ENCODE measurements around the gene CCDC60.

Gene CCDC60

DNA sequence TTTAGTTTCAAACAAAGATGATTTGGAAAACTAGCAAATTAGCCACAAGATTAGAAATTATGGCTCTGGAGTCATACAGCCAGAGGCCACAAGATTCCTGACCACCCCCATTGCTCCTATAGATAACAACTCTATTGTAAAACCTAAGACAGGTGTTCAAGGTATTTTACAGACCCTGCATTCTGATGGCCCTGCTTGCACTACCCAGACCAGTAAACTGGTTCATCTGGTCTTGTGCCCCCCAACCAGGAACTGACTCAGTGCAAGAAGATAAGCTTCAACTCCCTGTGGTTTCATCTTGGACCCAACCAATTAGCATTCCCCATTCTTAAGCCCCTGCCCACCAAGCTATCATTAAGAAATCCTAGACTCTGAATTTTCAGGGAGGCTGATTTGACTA lies 125.0 kb downstream of the CCDC60 start:
- Histone ChIP-seq H3K4me3 (ENCODE audit: severe bottlenecking) (no peak overlapping the region), H3K27ac (ENCODE audit: poor library complexity, severe bottlenecking) (no peak overlapping the region), H3K27me3 (ENCODE audit: insufficient read depth, poor library complexity, severe bottlenecking) (no peaks in the 10 kb centered on the region), H3K36me3 (ENCODE audit: low read depth) (no peaks in the 10 kb centered on the region), H3K9me3 (ENCODE audit: severe bottlenecking) (no peaks in the 10 kb centered on the region), H3K4me1 (ENCODE audit: insufficient read depth, poor library complexity, severe bottlenecking) (no peaks in the 10 kb centered on the region)
- TF ChIP-seq CTCF (IDR thresholded peaks at IDR 0.05; ENCODE audit: poor library complexity, severe bottlenecking) = no peak
- ATAC-seq (ENCODE audit: low read depth) (no peak), DNase-seq (ENCODE audit: low spot score) (no peak)

- Histone ChIP-seq H3K4me3 (ENCODE audit: severe bottlenecking) (no peak overlapping the region), H3K9me3 (ENCODE audit: severe bottlenecking) (no peaks in the 10 kb centered on the region), H3K4me1 (ENCODE audit: insufficient read depth, poor library complexity, severe bottlenecking) (no peaks in the 10 kb centered on the region), H3K27me3 (ENCODE audit: insufficient read depth, poor library complexity, severe bottlenecking) (no peaks in the 10 kb centered on the region), H3K36me3 (ENCODE audit: low read depth) (no peaks in the 10 kb centered on the region), H3K27ac (ENCODE audit: poor library complexity, severe bottlenecking) (no peak overlapping the region)
- no peak for TF ChIP-seq CTCF (IDR thresholded peaks at IDR 0.05; ENCODE audit: poor library complexity, severe bottlenecking)
- no peak for ATAC-seq (ENCODE audit: low read depth)
- no peak for DNase-seq (ENCODE audit: low spot score)
Observed at GRCh38 chr12:119460876-119461275, 126.3 kb downstream of the CCDC60 start.

DNA sequence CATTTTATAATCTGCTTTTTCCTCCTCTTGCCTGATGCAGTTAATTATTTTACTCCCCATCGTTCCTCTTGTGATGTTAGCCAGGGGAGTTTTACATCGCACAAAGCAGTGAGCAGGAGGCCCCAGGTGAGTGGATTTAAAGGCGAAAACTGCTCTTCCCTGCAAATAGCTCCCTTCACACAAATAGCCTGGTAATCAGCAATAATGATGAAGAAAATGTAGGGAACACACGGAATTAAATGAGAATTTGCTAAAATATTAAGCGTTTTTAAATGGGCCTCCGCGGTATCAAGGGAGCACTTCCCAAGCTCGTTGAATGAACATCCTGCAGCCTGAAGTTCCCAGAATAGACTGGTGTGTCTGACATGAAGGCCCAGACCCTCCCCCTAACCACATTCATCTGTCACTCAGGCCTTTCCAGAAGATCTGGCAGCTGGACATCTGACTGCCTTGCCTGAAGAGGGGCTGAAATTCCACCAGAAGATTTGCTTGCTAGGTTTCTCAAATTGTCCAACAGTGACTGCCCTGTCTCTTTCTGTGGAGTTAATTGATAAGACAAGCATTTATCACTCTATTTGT lies 127.2 kb downstream of the CCDC60 start:
- ATAC-seq (ENCODE audit: low read depth) (no peak), DNase-seq (ENCODE audit: low spot score) (no peak)
- H3K27me3 ChIP-seq (ENCODE audit: insufficient read depth, poor library complexity, severe bottlenecking) = no peaks in the 10 kb centered on the region
- no peaks in the 10 kb centered on the region for H3K36me3 ChIP-seq (ENCODE audit: low read depth)
- no peak for TF ChIP-seq CTCF (IDR thresholded peaks at IDR 0.05; ENCODE audit: poor library complexity, severe bottlenecking)
- H3K4me3 ChIP-seq (ENCODE audit: severe bottlenecking) = no peak overlapping the region
- no peak overlapping the region for H3K27ac ChIP-seq (ENCODE audit: poor library complexity, severe bottlenecking)
- no peaks in the 10 kb centered on the region for H3K4me1 ChIP-seq (ENCODE audit: insufficient read depth, poor library complexity, severe bottlenecking)
- no peaks in the 10 kb centered on the region for H3K9me3 ChIP-seq (ENCODE audit: severe bottlenecking)

DNA sequence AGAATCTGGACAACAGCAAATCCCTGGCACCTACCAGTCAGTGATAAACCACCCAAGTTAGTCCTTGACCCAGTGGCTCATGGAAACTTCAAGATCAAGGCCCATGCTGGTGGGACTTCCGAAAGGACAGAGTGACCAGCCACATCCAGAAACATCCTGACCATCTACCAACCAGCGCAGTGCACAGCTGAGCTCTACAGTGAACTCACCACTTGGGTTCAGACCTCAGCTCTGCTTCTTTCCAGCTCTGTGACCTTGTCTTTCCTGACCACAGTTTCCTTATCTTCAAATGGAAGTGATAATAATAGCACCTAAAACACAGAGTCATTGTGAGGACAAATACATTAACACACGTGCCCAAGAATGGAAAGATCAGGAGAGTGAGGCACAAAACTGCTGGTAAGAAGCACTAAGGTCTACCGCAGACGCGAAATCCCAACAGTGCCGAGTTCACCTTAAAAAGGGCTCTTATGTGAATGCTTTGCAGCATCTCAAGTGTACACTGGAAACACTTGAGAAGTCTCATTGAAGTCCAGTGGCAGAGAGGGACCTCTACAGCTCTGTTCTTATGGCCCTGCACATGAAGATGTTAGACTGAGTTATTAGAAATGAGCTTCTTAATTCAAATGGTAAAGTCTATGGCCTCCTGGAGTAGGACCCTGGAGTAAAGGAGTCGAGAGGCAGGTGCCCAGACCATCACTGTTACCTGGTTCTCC lies 128.8 kb downstream of the CCDC60 start:
- Histone ChIP-seq H3K36me3 (ENCODE audit: low read depth) (no peaks in the 10 kb centered on the region), H3K4me1 (ENCODE audit: insufficient read depth, poor library complexity, severe bottlenecking) (no peaks in the 10 kb centered on the region), H3K4me3 (ENCODE audit: severe bottlenecking) (no peak overlapping the region), H3K27ac (ENCODE audit: poor library complexity, severe bottlenecking) (no peak overlapping the region), H3K27me3 (ENCODE audit: insufficient read depth, poor library complexity, severe bottlenecking) (no peaks in the 10 kb centered on the region), H3K9me3 (ENCODE audit: severe bottlenecking) (no peaks in the 10 kb centered on the region)
- TF ChIP-seq CTCF (IDR thresholded peaks at IDR 0.05; ENCODE audit: poor library complexity, severe bottlenecking) = no peak
- ATAC-seq (ENCODE audit: low read depth) (no peak), DNase-seq (ENCODE audit: low spot score) (no peak)

GRCh38 chr12:119468296-119468695 lies 133.8 kb downstream of the CCDC60 start:
- no peak for TF ChIP-seq CTCF (IDR thresholded peaks at IDR 0.05; ENCODE audit: poor library complexity, severe bottlenecking)
- H3K4me1 ChIP-seq (ENCODE audit: insufficient read depth, poor library complexity, severe bottlenecking) = no peaks in the 10 kb centered on the region
- no peak overlapping the region for H3K27ac ChIP-seq (ENCODE audit: poor library complexity, severe bottlenecking)
- no peak for DNase-seq (ENCODE audit: low spot score)
- H3K27me3 ChIP-seq (ENCODE audit: insufficient read depth, poor library complexity, severe bottlenecking) = no peaks in the 10 kb centered on the region
- H3K4me3 ChIP-seq (ENCODE audit: severe bottlenecking) = no peak overlapping the region
- H3K9me3 ChIP-seq (ENCODE audit: severe bottlenecking) = no peaks in the 10 kb centered on the region
- no peaks in the 10 kb centered on the region for H3K36me3 ChIP-seq (ENCODE audit: low read depth)
- ATAC-seq (ENCODE audit: low read depth) = no peak
